Measurements from ENCODE around the gene AIP.

AIP gene

GRCh38 chr11:67492801-67493547 is 10.1 kb downstream of the AIP start:
- H3K4me3 ChIP-seq (ENCODE audit: low read depth, low read length) = no peak overlapping the region

- no peak overlapping the region for H3K4me3 ChIP-seq (ENCODE audit: low read depth, low read length)
Observed at GRCh38 chr11:67493548-67494370, 10.9 kb downstream of the AIP start.

- no peak overlapping the region for H3K4me3 ChIP-seq (ENCODE audit: low read depth, low read length)
Observed at GRCh38 chr11:67494371-67495233, 11.8 kb downstream of the AIP start.

GRCh38 chr11:67495234-67496005 is 12.6 kb downstream of the AIP start:
- no peak overlapping the region for H3K4me3 ChIP-seq (ENCODE audit: low read depth, low read length)

- no peak overlapping the region for H3K4me3 ChIP-seq (ENCODE audit: low read depth, low read length)
Observed at GRCh38 chr11:67496113-67496512, 13.3 kb downstream of the AIP start.

GRCh38 chr11:67497656-67498291 is 14.9 kb downstream of the AIP start:
- H3K4me3 ChIP-seq (ENCODE audit: low read depth, low read length) = no peak overlapping the region

- H3K4me3 ChIP-seq (ENCODE audit: low read depth, low read length) = no peak overlapping the region
Observed at GRCh38 chr11:67498544-67498972, 15.7 kb downstream of the AIP start.

- H3K4me3 ChIP-seq (ENCODE audit: low read depth, low read length) = no peak overlapping the region
Observed at GRCh38 chr11:67499808-67500483, 17.1 kb downstream of the AIP start.

GRCh38 chr11:67500484-67500821 is 17.6 kb downstream of the AIP start:
- H3K4me3 ChIP-seq (ENCODE audit: low read depth, low read length) = no peak overlapping the region

GRCh38 chr11:67500831-67501715 is 18.2 kb downstream of the AIP start:
- H3K4me3 ChIP-seq (ENCODE audit: low read depth, low read length) = no peak overlapping the region

- no peak overlapping the region for H3K4me3 ChIP-seq (ENCODE audit: low read depth, low read length)
Observed at GRCh38 chr11:67501854-67502253, 19.0 kb downstream of the AIP start.

GRCh38 chr11:67502328-67502979 is 19.6 kb downstream of the AIP start:
- H3K4me3 ChIP-seq (ENCODE audit: low read depth, low read length) = no peak overlapping the region

- H3K4me3 ChIP-seq (ENCODE audit: low read depth, low read length) = peak overlapping the region; percentile 76
Observed at GRCh38 chr11:67503119-67504004, 20.5 kb downstream of the AIP start.

GRCh38 chr11:67504005-67504949 is 21.5 kb downstream of the AIP start:
- peak overlapping the region; percentile 76 for H3K4me3 ChIP-seq (ENCODE audit: low read depth, low read length)

- peak within 1 kb of the TSS; percentile 76 for H3K4me3 ChIP-seq (ENCODE audit: low read depth, low read length)
Observed at GRCh38 chr11:67504950-67505581, 22.2 kb downstream of the AIP start, which contains the start of gene PITPNM1. Gene PITPNM1 (minus strand): TSS chr11:67505363. CDS start chr11:67504180, 1,183 bp downstream.
